Measurements from ENCODE around the gene PER3. TPM values are rescaled to one million over a fixed set of nuclear protein-coding genes. Genes with fewer than 3 reads are reported as not detected.

PER3 gene
- total and polyA plus RNA-seq, 4 donors: 3.3 to 21.0 (median 6.2) TPM

- Histone ChIP-seq H3K4me3 (ENCODE audit: low read depth in 1 of 3, low read length in 3 of 3) (peak overlapping the region; percentile 58 to 97 (median 61)), H3K9me3 (ENCODE audit: control insufficient read depth in 4 of 4, low read length in 3 of 4) (no peaks in the 10 kb centered on the region), H3K27ac (ENCODE audit: low read depth in 1 of 2, low read length in 2 of 2) (peak overlapping the region; percentile 86 to 87), H3K27me3 (ENCODE audit: control insufficient read depth in 4 of 4, insufficient read depth in 4 of 4, low read length in 3 of 4) (no peaks in the 10 kb centered on the region), H3K36me3 (ENCODE audit: control insufficient read depth in 4 of 4, insufficient read depth in 3 of 4, low read depth in 1 of 4, low read length in 3 of 4) (peaks cover 0 to 5% (median 2%) of the 10 kb centered on the region in 4 donors), H3K4me1 (ENCODE audit: control insufficient read depth in 4 of 4, insufficient read depth in 4 of 4, low read length in 3 of 4) (peaks cover 1 to 20% (median 11%) of the 10 kb centered on the region in 4 donors), H3K9ac (ENCODE audit: low read depth in 1 of 2, low read length in 2 of 2) (peak overlapping the region; percentile 7 to 78)
- WGBS: 11% methylated on average over 12 of the region's 12 CpGs
- peak; percentile 52 for TF ChIP-seq FOXA2 (IDR thresholded peaks at IDR 0.05)
- no peak for TF ChIP-seq CTCF (IDR thresholded peaks at IDR 0.05; ENCODE audit: low read depth, low read length, missing input control)
- TF ChIP-seq TAF1 (conservative IDR thresholded peaks at IDR 0.05): no peak
- TF ChIP-seq JUND (IDR thresholded peaks at IDR 0.05): no peak
- peak; percentile 52 for TF ChIP-seq FOXA1 (IDR thresholded peaks at IDR 0.05)
- no peak for TF ChIP-seq ZBTB33 (IDR thresholded peaks at IDR 0.05)
- TF ChIP-seq RXRA (IDR thresholded peaks at IDR 0.05): no peak
- no peak for TF ChIP-seq NR2F2 (IDR thresholded peaks at IDR 0.05)
- no peak for TF ChIP-seq YY1 (IDR thresholded peaks at IDR 0.05)
- no peak for TF ChIP-seq RAD21 (IDR thresholded peaks at IDR 0.05)
- DNase-seq (ENCODE audit: low spot score): no peak
Observed at GRCh38 chr1:7771823-7772299, 12.2 kb upstream of the PER3 start.

- peaks cover 0 to 33% (median 26%) of the 10 kb centered on the region in 4 donors for H3K36me3 ChIP-seq (ENCODE audit: control insufficient read depth in 4 of 4, insufficient read depth in 3 of 4, low read depth in 1 of 4, low read length in 3 of 4)
- 88% methylated on average over 3 of the region's 3 CpGs for WGBS
Observed at GRCh38 chr1:7777591-7777990, 6.5 kb upstream of the PER3 start.

More at GRCh38 chr1:7777591-7777990, 6.5 kb upstream of the PER3 start:
- H3K9ac ChIP-seq (ENCODE audit: low read depth in 1 of 2, low read length in 2 of 2): no peak overlapping the region
- DNase-seq (ENCODE audit: low spot score): no peak
- H3K9me3 ChIP-seq (ENCODE audit: control insufficient read depth in 4 of 4, low read length in 3 of 4): no peaks in the 10 kb centered on the region
- no peaks in the 10 kb centered on the region for H3K27me3 ChIP-seq (ENCODE audit: control insufficient read depth in 4 of 4, insufficient read depth in 4 of 4, low read length in 3 of 4)
- H3K4me3 ChIP-seq (ENCODE audit: low read depth in 1 of 3, low read length in 3 of 3): no peak overlapping the region
- TF ChIP-seq SP1 (IDR thresholded peaks at IDR 0.05) (no peak), EGR1 (IDR thresholded peaks at IDR 0.05; ENCODE audit: low read depth in 2 of 2) (no peak), FOXA2 (IDR thresholded peaks at IDR 0.05) (no peak), MAX (IDR thresholded peaks at IDR 0.05) (no peak), HNF4A (conservative IDR thresholded peaks at IDR 0.05) (no peak), HNF4G (IDR thresholded peaks at IDR 0.05) (no peak), YY1 (IDR thresholded peaks at IDR 0.05) (no peak), ZBTB33 (IDR thresholded peaks at IDR 0.05) (no peak)
- no peak overlapping the region for H3K27ac ChIP-seq (ENCODE audit: low read depth in 1 of 2, low read length in 2 of 2)
- peaks cover 1 to 18% (median 10%) of the 10 kb centered on the region in 4 donors for H3K4me1 ChIP-seq (ENCODE audit: control insufficient read depth in 4 of 4, insufficient read depth in 4 of 4, low read length in 3 of 4)
